Cardiac fibroblast (primary cell): ENCODE data around the gene RAB5IF.

Experiments
- DNase-seq, 2 donors: peaks; one replicate each; pipeline versions ENCODE4 v3.0.0 to v3.0.0-alpha.2; 2010; ENCODE audit warnings: low read depth in 2 of 2
- H3K4me3 ChIP-seq, 2 donors: replicated peaks in 1 of 2; 1 replicate in 1 of 2; 2 replicates in 1 of 2; pipeline ENCODE4 v1.5.1; 2011; ENCODE audit warnings: low read depth in 2 of 2, low read length in 2 of 2, mild to moderate bottlenecking in 2 of 2, moderate library complexity in 1 of 2
- CTCF ChIP-seq: IDR thresholded peaks from one replicate; pipeline ENCODE4 v1.5.1; 2011; ENCODE audit warnings: low read depth, mild to moderate bottlenecking, low read length, inconsistent platforms

Gene RAB5IF

GRCh38 chr20:36647196-36648121, 41.9 kb downstream of the RAB5IF start:
- no peak overlapping the region for H3K4me3 ChIP-seq
- TF ChIP-seq CTCF: no peak
- no peak for DNase-seq

GRCh38 chr20:36653456-36653855, 47.9 kb downstream of the RAB5IF start:
- H3K4me3 ChIP-seq: no peak overlapping the region
- no peak for TF ChIP-seq CTCF
- DNase-seq: no peak

- TF ChIP-seq CTCF: no peak
- DNase-seq: no peak
- H3K4me3 ChIP-seq: no peak overlapping the region
Measured at GRCh38 chr20:36654506-36654905, 48.9 kb downstream of the RAB5IF start.

DNA sequence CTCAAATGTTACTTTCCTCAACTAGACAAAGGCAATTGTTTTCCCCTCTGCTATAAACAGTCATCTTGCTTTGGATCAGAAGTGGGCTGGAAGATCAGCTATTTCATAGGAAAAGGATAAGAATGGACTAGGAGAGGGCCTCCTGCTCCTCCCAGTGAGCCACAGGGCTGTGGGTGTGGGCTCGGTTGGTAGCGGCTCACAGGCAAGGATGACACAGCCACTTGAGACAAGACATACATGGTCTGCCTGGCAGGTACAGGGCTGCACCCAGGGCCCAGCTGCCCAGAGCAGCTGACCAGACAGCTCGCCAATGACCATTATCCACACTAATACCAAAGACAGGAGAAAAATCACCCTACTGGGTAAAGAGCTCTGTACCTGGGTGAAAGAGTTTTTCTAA, 49.4 kb downstream of the RAB5IF start:
- no peak for TF ChIP-seq CTCF
- no peak for DNase-seq
- H3K4me3 ChIP-seq: no peak overlapping the region

- TF ChIP-seq CTCF: no peak
- H3K4me3 ChIP-seq: no peak overlapping the region
- no peak for DNase-seq
Measured at GRCh38 chr20:36656733-36657132, 51.2 kb downstream of the RAB5IF start.

DNA sequence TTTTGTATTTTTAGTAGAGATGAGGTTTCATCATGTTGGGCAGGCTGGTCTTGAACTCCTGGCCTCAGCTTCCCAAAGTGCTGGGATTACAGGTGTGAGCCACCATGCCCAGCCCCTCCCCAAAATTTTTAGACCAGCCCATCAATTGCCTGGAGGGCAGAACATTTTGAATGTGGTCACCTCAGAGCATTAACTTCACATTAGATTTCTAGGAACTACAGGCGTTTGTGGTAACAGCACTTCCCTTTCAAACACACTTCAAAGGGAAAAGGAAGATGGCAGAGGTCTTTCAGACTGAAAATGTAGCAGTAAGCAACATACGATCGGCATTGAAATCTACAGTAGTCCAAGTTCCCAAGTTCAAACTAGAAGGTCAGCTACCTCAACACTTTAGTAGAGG, 52.7 kb downstream of the RAB5IF start:
- H3K4me3 ChIP-seq: no peak overlapping the region
- no peak for DNase-seq
- no peak for TF ChIP-seq CTCF
